HG02798 (cell line): ENCODE results near the gene WNT2B.
"Not testable (repeated sequence)": the region's sequence is repeated elsewhere in the genome, so short reads cannot be mapped to it uniquely, and the experiment has no call there.

ENCODE experiments used
- ATAC-seq: cut with Tn5 transposase; IDR thresholded peaks from one replicate; pipeline ENCODE4 v1.9.1; 2021; ENCODE audit warnings: mild to moderate bottlenecking; ENCODE audit not compliant: unreplicated experiment, poor library complexity

WNT2B gene

DNA sequence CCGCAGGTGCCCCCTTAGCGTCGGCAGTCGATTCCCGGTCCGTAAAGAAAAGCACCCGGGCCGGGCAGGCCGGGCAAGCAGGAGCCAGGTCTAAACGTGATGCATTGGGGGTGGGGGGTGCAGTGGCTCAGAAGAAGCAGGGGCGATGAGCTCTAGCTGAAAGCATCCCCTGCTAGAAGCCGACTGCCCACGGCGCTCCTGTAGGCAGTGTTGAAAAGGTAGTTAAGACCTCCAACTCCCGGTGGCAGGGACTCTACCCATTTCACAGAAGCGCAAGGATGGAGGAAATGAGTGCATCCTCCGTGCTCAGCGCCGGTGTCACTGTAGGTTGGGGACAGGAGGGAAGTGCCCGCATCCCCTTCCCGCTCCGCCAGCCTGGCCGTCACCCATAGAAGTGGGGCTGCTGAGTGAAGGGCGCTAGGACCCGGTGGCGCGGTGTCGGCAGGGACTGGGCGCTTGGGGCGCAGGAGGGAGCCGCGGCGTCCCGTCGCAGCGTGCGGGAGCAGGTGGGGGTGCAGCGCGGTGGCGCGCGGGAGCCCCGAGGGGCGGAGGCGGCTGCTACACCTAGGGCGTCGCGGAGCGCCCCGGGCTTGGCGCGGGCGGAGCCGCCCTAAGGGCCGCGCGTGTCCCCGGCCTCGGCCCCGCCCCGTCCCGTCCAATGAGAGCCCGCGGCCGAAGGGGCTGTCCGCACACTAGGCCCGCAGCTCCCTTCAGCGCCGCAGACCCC is at the start of gene WNT2B:
WNT2B (plus strand) TSS at position 688 of the 727 bp plus-strand sequence. CDS start 298 bp downstream, outside the sequence.
- peak; percentile 53 for ATAC-seq

DNA sequence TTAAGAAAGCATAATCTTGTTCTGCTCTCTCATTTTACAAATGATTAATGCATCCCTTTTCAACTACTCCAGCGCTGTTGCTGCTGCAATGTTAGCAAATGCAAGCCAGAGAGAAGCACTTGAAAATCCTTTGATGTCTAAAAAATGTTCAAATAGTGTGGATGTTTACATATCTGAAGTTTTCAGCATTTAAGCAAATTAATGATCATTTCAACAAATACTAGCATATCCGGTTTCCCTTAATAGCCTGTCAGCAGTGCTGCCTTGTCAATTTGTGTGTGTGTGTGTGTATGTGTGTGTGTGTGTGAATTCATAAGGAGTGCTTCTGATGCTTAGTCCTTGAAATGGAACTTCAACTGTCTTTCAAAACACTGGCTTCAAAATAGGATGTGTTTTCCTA is 48.1 kb upstream of the WNT2B start:
- no peak for ATAC-seq

DNA sequence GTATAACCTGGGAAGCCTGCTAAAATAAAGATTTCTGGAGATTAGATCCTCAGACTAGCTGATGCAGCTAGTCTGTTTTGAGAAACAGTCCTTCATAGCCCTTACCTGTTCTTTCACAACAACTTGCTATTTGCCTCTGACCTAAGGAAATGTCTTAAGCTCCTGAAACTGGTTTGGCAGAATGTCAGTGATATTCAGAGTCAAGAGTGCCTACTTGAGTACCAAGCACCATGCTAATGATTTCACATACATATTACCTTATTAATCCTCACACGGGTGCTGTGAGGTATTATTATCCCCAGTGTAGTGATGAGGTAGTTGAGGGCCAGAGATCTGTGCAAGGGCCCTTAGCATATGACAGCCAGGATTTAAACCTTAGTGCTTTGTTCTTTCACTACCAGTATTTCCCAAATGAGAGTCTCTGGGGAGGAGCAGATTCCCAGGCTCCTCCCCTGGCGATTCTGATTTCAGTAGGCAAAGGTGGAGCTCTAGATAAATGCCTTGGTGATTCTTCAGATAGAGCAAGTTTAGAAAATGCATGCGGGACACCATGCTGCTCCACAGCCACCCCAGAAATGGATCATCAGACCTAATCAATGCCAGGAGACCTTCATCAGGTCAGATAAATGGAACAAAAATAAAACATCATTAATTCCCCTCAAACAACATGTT is 47.4 kb upstream of the WNT2B start:
- ATAC-seq: no peak

DNA sequence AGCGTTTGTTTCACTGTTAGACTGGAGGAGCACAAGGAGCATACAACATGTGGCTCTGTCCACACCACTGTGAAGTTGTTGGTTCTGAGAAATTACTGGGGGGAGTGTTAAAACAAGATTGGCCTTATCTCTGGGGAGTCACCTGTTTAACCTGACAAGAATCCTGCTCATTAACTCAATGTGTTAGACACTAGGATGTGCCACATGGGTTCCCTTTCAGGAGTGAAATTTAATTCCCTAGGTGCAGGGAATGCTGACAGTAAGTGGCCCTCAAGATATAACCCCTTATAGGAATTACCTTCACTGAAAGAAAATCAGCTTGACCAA is 45.8 kb upstream of the WNT2B start:
- ATAC-seq: no peak

DNA sequence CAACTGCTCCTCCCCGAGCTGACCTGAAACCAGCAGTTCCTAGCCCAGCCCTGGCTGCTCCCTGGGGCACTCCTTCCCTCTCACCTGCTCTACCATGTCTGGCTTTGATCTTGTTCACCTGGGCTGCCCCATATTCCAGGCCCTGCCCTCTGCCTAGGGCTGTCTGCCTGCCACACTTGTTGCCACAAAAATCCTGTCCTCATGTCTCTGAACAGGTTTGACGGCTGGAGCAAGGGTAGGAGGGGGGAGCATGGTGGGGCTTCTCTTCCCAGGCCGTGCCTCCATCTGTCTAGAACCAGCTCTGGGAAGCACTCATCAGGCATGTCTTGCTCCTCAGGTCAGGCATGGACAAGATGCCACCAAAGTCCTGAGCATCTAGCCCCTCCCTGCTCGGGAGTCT is 44.3 kb upstream of the WNT2B start:
- ATAC-seq: no peak

DNA sequence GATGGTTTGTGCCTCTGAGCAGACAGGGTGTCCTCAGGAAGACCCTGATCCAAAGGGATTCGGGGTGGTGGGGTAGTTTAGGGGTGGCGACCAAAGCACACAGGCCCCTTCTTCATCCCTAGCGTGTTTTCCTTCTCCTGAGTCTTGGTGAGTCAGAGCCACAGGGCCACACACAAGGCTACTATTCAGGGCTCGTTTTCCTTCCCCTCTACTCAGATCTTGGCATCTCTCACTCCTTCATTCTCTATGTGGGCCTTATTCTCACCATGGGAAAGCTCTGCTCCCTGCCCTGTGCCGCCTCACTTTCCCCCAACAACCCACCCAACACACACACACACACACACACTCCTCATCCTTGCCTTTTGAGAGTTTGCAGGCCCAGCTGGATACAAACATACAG is 43.6 kb upstream of the WNT2B start:
- no peak for ATAC-seq

DNA sequence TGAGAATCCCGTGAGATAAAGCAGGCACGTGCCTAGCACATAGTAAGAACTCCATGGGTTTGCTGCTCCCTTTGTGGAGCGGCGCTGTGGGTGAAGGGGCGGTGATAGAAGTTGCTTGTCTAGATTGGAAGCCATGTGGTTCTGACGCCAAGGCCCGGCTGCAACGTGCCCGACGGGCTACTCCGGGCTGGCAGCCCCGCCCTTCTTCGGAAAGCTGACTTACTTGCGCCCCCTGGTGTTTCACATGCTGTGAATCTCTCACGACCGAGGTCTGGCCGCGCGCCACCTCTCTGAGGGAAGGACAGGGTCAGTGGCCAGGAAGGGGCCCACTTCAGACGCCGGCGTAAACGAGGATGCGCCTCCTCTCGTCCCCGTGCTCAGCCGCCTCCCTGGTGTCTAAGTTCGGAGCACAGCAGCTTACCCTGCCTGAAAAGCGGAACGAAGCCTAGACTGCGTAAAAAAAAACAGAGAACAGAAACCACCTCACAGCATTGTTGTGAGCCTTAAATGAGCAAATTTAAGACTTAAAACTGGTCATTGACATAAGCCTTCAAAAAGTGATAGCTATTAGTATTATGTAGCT is 42.6 kb upstream of the WNT2B start:
- ATAC-seq: peak; percentile 89

DNA sequence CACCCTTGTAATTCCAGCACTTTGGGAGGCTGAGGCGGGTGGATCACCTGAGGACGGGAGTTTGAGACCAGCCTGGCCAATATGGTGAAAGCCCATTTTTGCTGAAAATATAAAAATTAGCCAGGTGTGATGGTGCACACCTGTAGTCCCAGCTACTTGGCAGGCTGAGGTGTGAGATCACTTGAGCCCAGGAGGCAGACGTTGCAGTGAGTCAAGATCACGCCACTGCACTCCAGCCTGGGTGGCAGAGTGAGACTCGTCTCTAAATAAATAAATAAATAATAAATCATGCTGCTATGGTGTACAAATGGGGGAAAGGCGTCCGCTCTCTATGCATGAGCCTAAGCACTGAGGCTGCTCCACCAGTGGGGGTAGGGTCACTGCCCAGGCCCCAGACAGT is 38.4 kb upstream of the WNT2B start:
- ATAC-seq: not testable (repeated sequence)

DNA sequence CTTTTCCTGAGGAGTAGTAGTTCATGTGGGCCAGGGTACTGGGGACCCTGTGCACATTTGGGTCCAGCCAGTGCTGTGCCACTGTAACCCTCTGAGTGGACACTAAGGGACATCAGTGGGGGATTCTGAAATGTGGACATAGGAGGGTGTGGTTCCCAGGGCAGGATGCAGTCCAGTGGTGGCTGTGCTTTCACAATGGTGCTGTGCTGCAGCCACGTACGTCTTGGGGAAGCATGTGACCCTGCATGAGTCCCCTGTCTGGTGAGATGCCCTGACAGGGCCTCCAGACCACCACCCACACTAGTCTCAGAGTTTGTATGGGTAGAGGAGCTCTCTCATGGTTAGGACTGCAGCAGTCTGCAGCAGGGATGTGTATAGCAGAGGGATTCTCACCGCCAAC is 37.8 kb upstream of the WNT2B start:
- no peak for ATAC-seq

DNA sequence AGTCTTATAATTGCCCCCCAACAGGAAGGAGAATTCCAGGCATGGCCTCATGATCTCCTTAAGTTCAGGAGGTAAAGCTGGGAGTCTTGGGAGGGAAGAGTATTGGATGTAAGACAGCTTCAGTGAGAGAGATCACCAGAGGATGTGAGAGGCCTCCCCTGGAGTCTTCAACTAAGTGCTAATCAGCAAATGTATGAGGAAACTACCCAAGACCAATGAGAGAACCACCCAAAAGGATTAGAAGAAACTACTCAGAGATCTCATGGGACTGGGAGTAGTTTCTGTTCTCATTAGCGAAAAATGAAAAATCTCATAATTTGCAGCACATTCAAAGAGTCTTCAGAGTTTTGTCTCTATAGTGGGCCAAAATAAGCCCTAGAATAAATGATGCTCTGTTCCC is 36.6 kb upstream of the WNT2B start:
- ATAC-seq: no peak

DNA sequence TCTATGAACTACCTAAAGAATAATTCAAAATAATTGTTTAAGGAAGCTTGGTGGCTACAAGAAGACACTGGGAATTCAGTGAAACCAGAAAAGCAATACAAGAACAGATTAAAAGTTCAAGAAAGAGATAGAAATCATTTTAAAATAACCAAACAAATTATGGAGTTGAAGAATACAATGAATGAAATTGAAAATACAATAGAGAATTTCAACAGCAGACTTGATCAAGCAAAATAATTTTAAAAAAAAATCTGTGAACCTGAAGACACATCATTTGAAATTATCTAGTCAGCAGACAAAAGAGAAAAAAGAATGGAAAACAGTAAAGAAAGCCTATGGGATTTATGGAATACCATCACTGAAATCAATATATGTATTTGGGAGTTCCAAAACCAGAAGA is 31.2 kb upstream of the WNT2B start:
- ATAC-seq: no peak

DNA sequence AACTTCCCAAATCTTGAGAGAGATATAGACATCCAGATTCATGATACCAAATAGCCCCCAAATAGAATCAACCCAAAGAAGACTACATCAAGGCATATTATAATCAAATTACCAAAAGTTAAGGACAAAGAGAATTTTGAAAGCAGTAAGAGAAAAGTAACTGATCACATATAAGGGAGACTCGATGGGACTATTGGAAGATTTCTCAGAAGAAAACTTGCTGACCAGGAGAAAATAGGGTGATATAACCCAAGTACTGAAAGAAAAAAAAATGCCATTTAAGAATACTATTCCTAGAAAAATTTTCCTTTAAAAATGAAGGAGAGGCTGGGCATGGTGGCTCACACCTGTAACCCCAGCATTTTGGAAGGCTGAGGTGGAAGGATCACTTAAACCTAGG is 30.5 kb upstream of the WNT2B start:
- no peak for ATAC-seq

DNA sequence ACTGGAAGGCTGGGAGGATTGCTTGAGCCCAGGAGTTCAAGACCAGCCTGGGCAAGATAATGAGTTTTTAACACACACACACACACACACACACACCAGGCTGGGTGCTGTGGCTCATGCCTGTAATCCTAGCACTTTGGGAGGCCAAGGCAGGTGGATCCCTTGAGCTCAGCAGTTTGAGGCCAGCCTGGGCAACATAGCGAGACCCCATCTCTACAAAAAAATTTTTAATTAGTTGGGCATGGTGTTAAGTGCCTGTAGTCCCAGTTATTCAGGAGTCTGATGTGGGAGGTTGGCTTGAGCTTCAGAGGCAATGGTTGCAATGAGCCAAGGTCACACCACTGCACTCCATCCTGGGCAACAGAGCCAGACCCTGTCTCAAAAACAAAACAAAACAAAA is 22.7 kb upstream of the WNT2B start:
- ATAC-seq: not testable (repeated sequence)

DNA sequence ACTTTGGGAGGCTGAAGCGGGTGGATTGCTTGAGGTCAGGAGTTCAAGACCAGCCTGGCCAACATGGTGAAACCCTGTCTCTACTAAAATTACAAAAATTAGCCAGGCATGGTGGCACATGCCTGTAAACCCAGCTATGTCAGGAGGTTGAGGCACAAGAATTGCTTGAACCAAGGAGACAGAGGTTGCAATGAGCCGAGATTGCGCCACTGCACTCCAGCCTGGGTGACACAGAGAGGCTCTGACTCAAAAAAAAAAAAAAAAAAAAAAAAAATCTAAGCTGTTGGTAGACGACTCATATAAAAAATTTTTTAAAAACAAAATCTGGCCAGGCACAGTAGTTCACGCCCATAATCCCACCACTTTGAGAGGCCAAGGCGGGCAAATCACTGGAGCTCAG is 21.1 kb upstream of the WNT2B start:
- ATAC-seq: not testable (repeated sequence)

DNA sequence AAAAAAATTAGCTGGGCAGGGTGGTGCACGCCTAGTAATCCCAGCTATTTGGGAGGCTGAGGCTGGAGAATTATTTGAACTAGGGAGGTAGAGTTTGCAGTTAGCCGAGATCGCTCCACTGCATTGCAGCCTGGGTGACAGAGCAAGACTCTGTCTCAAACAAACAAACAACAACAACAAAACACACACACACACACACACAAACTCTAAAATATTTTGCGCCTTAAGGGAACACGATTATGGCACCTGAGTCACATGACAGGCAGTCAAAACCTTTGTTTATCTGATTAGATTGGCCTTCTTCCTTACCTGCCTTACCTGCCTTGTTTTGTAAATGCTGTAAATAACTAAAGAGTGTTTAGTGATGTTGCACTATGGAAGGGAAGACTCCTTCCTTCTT is 20.6 kb upstream of the WNT2B start:
- ATAC-seq: no peak

DNA sequence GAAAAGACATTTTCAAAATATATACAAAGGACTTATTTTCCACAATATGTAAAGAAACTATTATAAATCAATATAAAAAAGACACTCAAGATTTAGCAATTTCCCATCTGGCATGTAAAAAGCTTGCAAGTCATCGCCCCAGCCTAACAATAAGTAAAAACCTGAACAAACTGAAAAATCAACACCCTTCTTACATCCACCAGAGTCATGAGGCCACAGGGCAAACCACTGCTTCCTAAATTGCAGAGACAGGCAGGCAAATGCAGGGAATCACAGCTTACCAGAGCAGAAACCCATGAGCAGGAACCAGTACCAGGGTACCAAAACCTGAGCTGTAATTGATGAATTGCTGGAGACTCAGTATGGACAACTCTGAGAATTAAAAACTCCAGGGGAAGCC is 16.7 kb upstream of the WNT2B start:
- ATAC-seq: no peak

DNA sequence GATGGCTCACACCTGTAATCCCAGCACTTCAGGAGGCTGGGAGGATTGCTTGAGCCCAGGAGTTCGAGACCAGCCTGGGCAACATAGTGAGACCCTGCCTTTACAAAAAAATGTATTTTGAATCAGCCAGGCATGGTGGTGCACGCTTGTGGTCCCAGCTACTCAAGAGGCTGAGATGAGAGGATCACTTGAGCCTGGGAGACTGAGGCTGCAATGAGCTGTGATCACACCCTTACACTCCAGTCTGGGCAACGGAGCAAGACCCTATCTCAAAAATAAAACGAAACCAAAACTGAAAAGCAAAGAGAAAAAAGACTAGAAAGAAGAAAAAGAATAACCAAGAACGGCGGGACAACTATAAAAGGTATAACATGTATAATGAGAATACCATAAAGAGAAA is 15.4 kb upstream of the WNT2B start:
- no peak for ATAC-seq

DNA sequence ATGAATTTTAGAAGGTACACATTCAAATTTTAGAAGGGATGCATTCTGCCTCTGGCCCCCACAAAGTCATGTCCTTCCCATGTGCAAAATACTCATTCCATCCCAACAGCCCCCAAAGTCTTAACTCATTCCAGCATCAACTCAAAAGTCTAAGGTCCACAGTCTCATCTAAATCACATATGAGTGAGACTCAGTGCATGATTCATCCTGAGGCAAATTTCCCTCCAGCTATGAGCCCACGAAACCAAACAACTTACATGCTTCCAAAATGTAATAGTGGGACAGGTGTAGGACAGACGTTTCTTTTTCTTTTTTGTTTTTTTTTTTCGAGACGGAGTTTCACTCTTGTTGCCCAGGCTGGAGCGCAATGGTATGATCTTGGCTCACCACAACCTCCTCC is 12.5 kb upstream of the WNT2B start:
- no peak for ATAC-seq

DNA sequence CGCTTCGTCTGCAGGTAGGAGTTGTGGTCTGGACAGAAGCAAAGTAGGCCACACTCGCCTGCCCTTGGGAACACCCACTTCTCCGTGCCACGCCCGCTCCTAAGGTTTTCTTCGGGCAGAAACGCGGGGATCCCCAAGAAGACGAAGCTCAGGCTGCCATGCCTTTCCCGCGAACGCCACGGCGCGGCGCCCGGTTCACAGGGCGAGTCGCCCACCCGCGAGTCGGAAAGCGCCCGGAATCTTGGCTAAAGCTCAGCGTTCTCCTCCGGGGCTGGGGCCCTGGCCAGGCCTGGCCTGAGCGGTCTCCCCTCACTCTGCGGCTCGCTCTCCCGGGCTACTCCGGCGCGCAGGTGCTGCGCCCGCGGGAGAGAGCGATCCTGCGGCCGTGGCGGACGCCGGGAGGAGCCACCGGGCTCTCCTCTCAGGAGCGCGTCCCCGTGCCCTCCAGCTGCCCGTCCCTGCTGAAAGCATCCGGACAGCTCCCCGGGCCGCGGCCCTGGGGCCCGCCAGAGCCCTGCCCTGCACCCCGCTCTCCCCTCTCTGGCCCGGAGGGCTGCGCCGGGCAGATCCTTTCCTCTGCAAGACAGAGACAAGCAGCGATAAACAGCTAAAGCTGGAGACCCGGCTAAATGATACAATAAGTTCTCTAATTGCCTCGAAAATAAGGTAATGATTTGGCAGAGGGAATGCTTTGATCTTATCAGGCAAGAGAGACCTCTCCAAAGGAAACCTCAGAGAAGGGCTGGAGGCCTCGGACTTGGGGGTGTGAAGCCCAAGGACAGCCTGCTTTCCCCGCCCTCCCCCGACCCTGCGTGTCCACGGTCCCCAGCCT is 6.7 kb upstream of the WNT2B start:
- peak; percentile 63 for ATAC-seq

DNA sequence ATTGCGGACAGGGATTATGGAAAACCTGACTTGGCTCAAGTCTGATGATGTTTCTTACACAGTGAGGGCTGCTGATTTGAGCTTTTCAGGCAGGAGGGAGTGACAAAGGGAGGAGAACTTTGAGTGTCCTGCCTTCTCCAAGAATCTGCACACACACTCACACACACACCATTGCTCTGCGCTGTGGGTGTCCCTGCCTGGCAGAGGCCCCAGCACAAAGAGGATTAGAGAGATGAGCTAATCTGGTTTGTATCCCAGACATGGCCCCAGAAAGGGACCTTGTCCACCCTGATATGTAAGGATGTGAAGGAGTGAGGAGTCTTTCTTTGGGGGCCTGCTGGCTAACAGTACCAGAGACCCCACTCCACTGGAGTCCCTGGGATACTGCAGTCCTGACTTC is 5.9 kb upstream of the WNT2B start:
- no peak for ATAC-seq
